Ovary (tissue), 9 donors: ENCODE measurements around the gene BABAM2. TPM values are rescaled to one million over a fixed set of nuclear protein-coding genes. Genes with fewer than 3 reads are reported as not detected.

ENCODE experiments used
- DNase-seq, 5 donors: peaks; one replicate each; pipeline ENCODE4 v3.0.0-alpha.2; 2019 to 2020
- H3K27ac ChIP-seq, 2 donors: fragments of 200-600 bp; one replicate each; pipeline versions ENCODE4 v1.5.1 to v1.8.0; 2019 to 2022
- H3K27me3 ChIP-seq: fragments of 200-600 bp; one replicate; pipeline ENCODE4 v1.8.0; 2022
- H3K36me3 ChIP-seq: fragments of 200-600 bp; sonication (generic); one replicate; pipeline ENCODE4 v1.5.1; 2019
- H3K4me1 ChIP-seq: one replicate; pipeline ENCODE4 v1.8.1; 2013; ENCODE audit warnings: mild to moderate bottlenecking, moderate library complexity; ENCODE audit not compliant: insufficient read depth
- H3K4me3 ChIP-seq: fragments of 200-600 bp; sonication (generic); one replicate; pipeline ENCODE4 v1.5.1; 2017
- H3K9me3 ChIP-seq, 2 donors: fragments of 200-600 bp in 1 of 2; sonication (generic) in 1 of 2; one replicate each; pipeline versions ENCODE4 v1.5.1 to v1.8.1; 2013 to 2019; ENCODE audit warnings: mild to moderate bottlenecking in 1 of 2, moderate library complexity in 1 of 2
- EP300 ChIP-seq: sonication (generic); formaldehyde crosslinking; IDR thresholded peaks from one replicate; pipeline ENCODE4 v1.6.1; 2017; ENCODE audit warnings: antibody characterized with exemption
- POLR2A ChIP-seq: fragments of 450-650 bp; IDR thresholded peaks from one replicate; pipeline ENCODE4 v1.6.1; 2017; ENCODE audit warnings: antibody characterized with exemption, mild to moderate bottlenecking, moderate library complexity
- WGBS, 3 donors: extraction: QIAGEN DNeasy Blood & Tissue Kit in 1 of 3; methylation state at CpG; one replicate each; pipeline versions ENCODE4 v1.1.5 to v1.1.7; 2013 to 2017; 5-methylcytosine and 5-hydroxymethylcytosine counted together
- intact Hi-C, 4 donors: fragments of 100-400 bp; cut with DNase I; formaldehyde crosslinking; loops; one replicate each; pipeline versions ENCODE4 v1.11.0 to v1.15.1; 2022 to 2023
- polyA plus RNA-seq, 2 donors: library from polyadenylated mRNA; stranded (reverse); fragments of 200-250 nt in 1 of 2; fragments of 350-450 nt in 1 of 2; fragmentation: Illumina TruSeq in 1 of 2; extraction: RNeasy Lipid Tissue Mini Kit (QIAGEN cat#74804) in 1 of 2; gene quantifications; one replicate each; pipeline ENCODE4 v1.2.3, GENCODE V29; 2013 to 2014
- total RNA-seq, 7 donors: library from RNA; depleted of rRNA in 2 of 7; stranded (reverse); fragments of >200 nt in 2 of 7; fragmentation: NEBNext Ultra II Directional in 3 of 7; extraction: Animal tissue kit (Norgen Biotek cat#: 25700) in 3 of 7; gene quantifications; one replicate each; pipeline versions ENCODE4 v1.1.0 to v1.2.4, GENCODE V29; 2016 to 2023
- TF ChIP-seq, protein P1 (sequence below), 3 donors: fragments of 450-650 bp in 2 of 3; fragments of 200-600 bp in 1 of 3; IDR thresholded peaks; one replicate each; pipeline versions ENCODE4 v1.5.1 to v1.8.0; 2016 to 2022; ENCODE audit warnings: antibody characterized with exemption in 3 of 3, mild to moderate bottlenecking in 1 of 3
- donor health status: DM: no; HTN: no; CAD: no; lungs with moderate emphysema.
- donor health status: DM: no; HTN: no; CAD: no.
- donor health status: Bipolar disorder and iron deficiency.
- donor health status: DM: yes; HTN: yes; CAD: no.
- donor health status: DM: no; HTN: no; CAD: no.
- donor health status: DM: yes; HTN: yes; CAD: no.

Gene BABAM2
- total and polyA plus RNA-seq, 9 donors, result 22.0 to 96.7 (median 46.8) TPM

DNA sequence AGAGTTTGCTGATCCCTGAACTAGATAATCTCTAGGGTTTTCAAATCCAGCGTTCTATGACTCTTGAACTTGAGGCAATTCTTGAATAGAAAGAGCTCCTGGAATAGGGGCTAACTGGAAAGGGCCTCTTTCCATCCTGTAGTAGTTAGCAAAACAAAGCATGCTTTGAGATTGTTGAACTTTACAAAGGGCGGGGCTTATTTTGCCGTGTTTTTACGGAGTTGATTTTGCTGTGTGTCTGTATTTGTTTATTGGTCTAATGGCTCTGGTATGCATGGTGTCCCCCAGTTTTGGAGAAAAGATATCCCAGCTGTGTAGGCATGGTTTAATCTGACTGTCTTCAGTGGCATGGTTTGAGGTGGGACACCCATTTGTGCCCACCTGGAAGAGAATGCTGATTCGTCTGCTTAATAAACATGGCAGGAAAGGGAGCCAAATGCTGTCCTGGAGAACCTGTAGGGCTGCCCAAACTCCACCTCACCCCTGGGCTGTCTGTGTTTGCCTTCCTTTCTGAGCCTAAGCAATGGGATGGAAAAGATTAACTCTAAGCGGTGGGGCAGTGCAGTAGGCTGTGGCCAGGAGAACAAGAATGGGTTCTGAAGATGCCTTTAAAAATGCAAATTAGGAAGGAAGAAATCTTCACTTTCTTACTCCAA lies 428.1 kb downstream of the BABAM2 start:
- intact Hi-C loops, result no loop called here

DNA sequence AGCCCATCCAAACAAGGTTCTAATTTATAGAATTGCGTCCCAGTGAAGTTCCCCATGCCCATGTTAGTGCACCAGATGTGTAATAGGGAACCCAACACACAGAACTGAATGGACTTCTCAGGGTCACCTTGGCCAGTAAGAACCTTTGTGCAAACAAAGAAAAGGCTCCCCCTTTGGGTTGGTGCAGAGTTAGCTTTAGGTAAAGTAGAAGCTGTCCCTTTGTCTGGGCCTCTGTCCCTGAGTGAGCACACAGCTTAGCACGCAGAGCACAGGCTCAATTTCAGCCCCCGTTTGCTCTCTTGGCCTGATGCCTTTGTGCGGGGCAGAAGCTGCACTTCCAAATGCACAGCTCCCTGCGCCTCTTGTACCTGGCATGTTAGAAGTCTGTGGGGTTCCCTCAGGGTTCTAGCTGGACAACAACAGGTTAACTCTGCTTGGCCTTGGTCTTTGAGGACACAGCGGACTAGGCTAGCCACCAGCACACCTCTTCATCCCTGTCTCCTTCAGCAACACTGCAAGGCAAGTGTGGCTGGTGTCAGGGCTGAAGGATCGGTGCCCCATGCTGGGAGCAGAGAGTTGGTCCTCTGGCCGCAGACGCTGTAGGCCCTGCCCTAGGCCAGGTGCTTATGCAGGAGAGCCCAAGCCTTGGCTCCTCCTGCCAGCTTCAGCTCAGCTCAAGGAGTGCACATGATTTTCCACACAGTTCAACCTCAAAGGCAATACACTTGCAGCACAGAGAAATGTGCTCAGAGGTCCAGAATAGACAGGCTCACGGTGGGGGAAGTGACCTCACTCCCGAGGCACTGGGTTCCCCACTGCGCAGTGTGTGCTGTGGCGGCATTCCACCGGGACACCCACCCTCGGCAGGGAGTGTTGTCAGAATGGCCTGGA lies 428.8 kb downstream of the BABAM2 start:
- Histone ChIP-seq H3K9me3 (no peaks in the 10 kb centered on the region), H3K4me3 (no peak overlapping the region), H3K27me3 (no peaks in the 10 kb centered on the region), H3K36me3 (no peaks in the 10 kb centered on the region), H3K27ac (no peak overlapping the region), H3K4me1 (peaks cover 19% of the 10 kb centered on the region)
- 89 to 94% (median 91%) methylated on average over 15 of the region's 15 CpGs for WGBS, 3 donors
- intact Hi-C loops, result no loop called here
- no peak for TF ChIP-seq EP300
- TF ChIP-seq POLR2A, result no peak
- TF ChIP-seq, protein P1, sequence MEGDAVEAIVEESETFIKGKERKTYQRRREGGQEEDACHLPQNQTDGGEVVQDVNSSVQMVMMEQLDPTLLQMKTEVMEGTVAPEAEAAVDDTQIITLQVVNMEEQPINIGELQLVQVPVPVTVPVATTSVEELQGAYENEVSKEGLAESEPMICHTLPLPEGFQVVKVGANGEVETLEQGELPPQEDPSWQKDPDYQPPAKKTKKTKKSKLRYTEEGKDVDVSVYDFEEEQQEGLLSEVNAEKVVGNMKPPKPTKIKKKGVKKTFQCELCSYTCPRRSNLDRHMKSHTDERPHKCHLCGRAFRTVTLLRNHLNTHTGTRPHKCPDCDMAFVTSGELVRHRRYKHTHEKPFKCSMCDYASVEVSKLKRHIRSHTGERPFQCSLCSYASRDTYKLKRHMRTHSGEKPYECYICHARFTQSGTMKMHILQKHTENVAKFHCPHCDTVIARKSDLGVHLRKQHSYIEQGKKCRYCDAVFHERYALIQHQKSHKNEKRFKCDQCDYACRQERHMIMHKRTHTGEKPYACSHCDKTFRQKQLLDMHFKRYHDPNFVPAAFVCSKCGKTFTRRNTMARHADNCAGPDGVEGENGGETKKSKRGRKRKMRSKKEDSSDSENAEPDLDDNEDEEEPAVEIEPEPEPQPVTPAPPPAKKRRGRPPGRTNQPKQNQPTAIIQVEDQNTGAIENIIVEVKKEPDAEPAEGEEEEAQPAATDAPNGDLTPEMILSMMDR (IDR thresholded peaks at IDR 0.05), result no peak
- DNase-seq, result no peak

More for the DNA sequence above, 428.1 kb downstream of the BABAM2 start:
- no peaks in the 10 kb centered on the region for H3K9me3 ChIP-seq
- TF ChIP-seq, protein P1 (IDR thresholded peaks at IDR 0.05), result no peak
- TF ChIP-seq POLR2A, result no peak
- no peak for TF ChIP-seq EP300
- H3K36me3 ChIP-seq, result no peaks in the 10 kb centered on the region
- peaks cover 15% of the 10 kb centered on the region for H3K4me1 ChIP-seq
- no peak overlapping the region for H3K27ac ChIP-seq
- H3K4me3 ChIP-seq, result no peak overlapping the region
- H3K27me3 ChIP-seq, result no peaks in the 10 kb centered on the region
- DNase-seq, result no peak
- 70 to 81% (median 72%) methylated on average over 6 of the region's 6 CpGs for WGBS, 3 donors

DNA sequence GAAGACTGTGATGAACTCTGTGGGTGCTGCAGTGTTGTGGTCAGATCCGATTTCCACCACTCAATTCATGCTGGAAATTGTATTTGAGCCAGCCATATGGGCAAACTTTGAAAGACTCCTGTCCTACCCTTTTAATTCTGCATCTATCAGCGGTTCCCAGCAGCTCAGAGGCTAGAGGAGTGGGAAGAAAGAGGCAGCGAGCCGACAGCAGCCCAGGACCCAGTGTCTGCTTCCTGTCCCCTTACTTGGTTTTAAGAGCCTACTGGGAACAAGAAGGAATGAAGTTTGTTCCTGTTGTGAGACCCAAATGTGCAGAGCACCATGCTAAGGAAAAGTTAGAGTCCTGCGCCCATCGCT lies 429.5 kb downstream of the BABAM2 start:
- Histone ChIP-seq H3K27me3 (no peaks in the 10 kb centered on the region), H3K4me3 (no peak overlapping the region), H3K27ac (no peak overlapping the region), H3K9me3 (no peaks in the 10 kb centered on the region), H3K36me3 (no peaks in the 10 kb centered on the region), H3K4me1 (peaks cover 19% of the 10 kb centered on the region)
- intact Hi-C loops, result no loop called here
- DNase-seq, result no peak
- no peak for TF ChIP-seq EP300
- TF ChIP-seq, protein P1 (IDR thresholded peaks at IDR 0.05), result no peak
- TF ChIP-seq POLR2A, result no peak
- 91 to 97% (median 93%) methylated on average over 6 of the region's 6 CpGs for WGBS, 3 donors

DNA sequence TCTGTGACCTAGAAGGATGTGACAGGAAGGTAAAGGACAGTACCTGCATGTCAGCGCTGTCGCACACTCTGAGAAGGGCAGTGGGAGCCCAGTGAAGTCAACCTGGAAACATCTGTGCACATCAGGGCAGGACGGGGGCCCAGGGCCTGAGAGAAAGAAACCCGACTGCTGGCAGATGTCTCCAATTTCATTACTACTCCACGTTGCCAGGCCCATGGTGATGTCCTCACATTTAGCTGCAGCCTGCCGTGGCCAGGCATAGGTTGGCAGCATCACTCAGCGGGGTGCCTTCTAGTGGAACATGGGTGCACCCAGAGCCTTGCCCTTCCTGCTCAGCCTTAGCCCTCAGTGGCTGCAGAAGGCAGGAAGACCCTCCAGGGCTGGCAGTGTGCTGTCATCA lies 429.8 kb downstream of the BABAM2 start:
- Histone ChIP-seq H3K27me3 (no peaks in the 10 kb centered on the region), H3K27ac (no peak overlapping the region), H3K9me3 (no peaks in the 10 kb centered on the region), H3K4me3 (no peak overlapping the region), H3K4me1 (peaks cover 19% of the 10 kb centered on the region), H3K36me3 (no peaks in the 10 kb centered on the region)
- 90 to 97% (median 91%) methylated on average over 7 of the region's 7 CpGs for WGBS, 3 donors
- no peak for DNase-seq
- TF ChIP-seq POLR2A (no peak), EP300 (no peak)
- TF ChIP-seq, protein P1 (IDR thresholded peaks at IDR 0.05), result no peak
- intact Hi-C loops, result no loop called here
